Tongue (tissue), 2 donors: ENCODE measurements around the gene NPAS1. TPM values are rescaled to one million over a fixed set of nuclear protein-coding genes. Genes with fewer than 3 reads are reported as not detected.
A peak's percentile ranks its signal among the peaks of the same experiment; 100 is the strongest.

Experiments used
- DNase-seq: peaks from one replicate; pipeline ENCODE4 v3.0.0-alpha.2; 2015
- total RNA-seq: library from RNA; depleted of rRNA; stranded (reverse); fragments of >200 nt; gene quantifications from one replicate; pipeline ENCODE4 v1.2.3, GENCODE V29; 2014

NPAS1 gene
- total RNA-seq, result not detected

GRCh38 chr19:47019431-47020041 is at the start of gene NPAS1:
Gene NPAS1 (plus strand): TSS chr19:47019837. CDS start chr19:47021048, 1,211 bp downstream.
- no peak for DNase-seq

GRCh38 chr19:46970815-46971214 is 48.8 kb upstream of the NPAS1 start:
- peak; percentile 62 for DNase-seq

- DNase-seq, result no peak
Observed at GRCh38 chr19:46972311-46972710, 47.3 kb upstream of the NPAS1 start.

GRCh38 chr19:46974181-46974580 is 45.5 kb upstream of the NPAS1 start:
- no peak for DNase-seq

GRCh38 chr19:46975011-46975924 is 44.4 kb upstream of the NPAS1 start:
- no peak for DNase-seq

GRCh38 chr19:46975925-46976782 is 43.5 kb upstream of the NPAS1 start:
- peak; percentile 76 for DNase-seq

- no peak for DNase-seq
Observed at GRCh38 chr19:46976845-46977320, 42.8 kb upstream of the NPAS1 start.

GRCh38 chr19:46977548-46977947 is 42.1 kb upstream of the NPAS1 start:
- no peak for DNase-seq

- no peak for DNase-seq
Observed at GRCh38 chr19:46978171-46978869, 41.3 kb upstream of the NPAS1 start.

GRCh38 chr19:46979126-46980105 is 40.2 kb upstream of the NPAS1 start:
- peak; percentile 63 for DNase-seq

GRCh38 chr19:46980761-46981160 is 38.9 kb upstream of the NPAS1 start:
- DNase-seq, result no peak

GRCh38 chr19:46981286-46981945 is 38.2 kb upstream of the NPAS1 start:
- DNase-seq, result no peak

GRCh38 chr19:46983097-46983496 is 36.5 kb upstream of the NPAS1 start:
- DNase-seq, result no peak

- no peak for DNase-seq
Observed at GRCh38 chr19:46984077-46985010, 35.3 kb upstream of the NPAS1 start.

GRCh38 chr19:46985542-46986415 is 33.9 kb upstream of the NPAS1 start:
- DNase-seq, result no peak

GRCh38 chr19:46988614-46989230 is 30.9 kb upstream of the NPAS1 start:
- no peak for DNase-seq

- DNase-seq, result peak; percentile 92
Observed at GRCh38 chr19:46990991-46991676, 28.5 kb upstream of the NPAS1 start.
